NOMO-1 (cell line): ENCODE measurements around the gene CAD.
"Not testable (repeated sequence)": the region's sequence is repeated elsewhere in the genome, so short reads cannot be mapped to it uniquely, and the experiment has no call there.

Experiments used
- DNase-seq, 2 experiments: peaks; one replicate each; lab custom pipeline; 2025; ENCODE audit not compliant: unreplicated experiment in 2 of 2; lab: John Stamatoyannopoulos, UW

Gene CAD

DNA sequence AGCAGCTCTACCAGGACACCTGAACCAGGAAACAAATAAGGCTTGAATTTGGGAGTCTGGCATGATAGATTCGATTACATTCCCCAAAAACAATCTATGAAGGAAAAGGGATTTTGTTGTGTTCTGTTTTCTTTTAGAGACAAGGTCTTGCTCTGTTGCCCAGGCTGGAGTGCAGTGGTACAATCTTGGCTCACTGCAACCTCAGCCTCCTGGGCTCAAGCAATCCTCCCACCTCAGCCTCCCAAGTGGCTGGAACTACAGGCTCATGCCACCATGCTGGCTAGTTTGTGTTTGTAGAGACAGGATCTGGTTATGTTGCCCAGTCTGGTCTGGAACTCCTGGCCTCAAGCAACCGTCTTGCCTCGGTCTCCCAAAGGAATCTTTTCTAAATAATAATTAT is 19.1 kb upstream of the CAD start:
- DNase-seq = not testable (repeated sequence)

DNA sequence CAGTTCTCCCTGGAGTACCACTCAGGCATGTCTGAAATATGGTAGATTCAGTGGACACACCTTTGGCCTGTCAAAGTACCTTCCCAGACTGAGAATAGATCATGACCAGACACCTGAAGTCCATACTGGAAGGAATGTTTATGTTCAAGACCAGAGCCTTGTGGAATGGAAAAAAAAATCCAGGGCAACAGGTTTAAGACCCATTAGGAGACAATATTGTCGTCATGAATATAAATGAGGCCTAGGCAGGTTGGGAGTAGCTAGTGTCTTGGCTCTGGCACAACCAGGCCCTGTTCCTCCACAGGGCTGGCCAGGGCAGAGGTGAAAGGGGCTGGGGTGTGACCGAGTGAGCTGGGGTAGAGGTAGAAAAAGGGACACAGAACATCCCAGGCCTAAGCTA is 18.5 kb upstream of the CAD start:
- DNase-seq = no peak

GRCh38 chr2:27199241-27199640 is 17.9 kb upstream of the CAD start:
- DNase-seq = no peak

- DNase-seq = no peak
These were observed 15.5 kb upstream of the CAD start for GRCh38 chr2:27201675-27202074.

- DNase-seq = no peak
These were observed 14.3 kb upstream of the CAD start for GRCh38 chr2:27202854-27203253.

GRCh38 chr2:27203741-27204140 is 13.4 kb upstream of the CAD start:
- DNase-seq = no peak

DNA sequence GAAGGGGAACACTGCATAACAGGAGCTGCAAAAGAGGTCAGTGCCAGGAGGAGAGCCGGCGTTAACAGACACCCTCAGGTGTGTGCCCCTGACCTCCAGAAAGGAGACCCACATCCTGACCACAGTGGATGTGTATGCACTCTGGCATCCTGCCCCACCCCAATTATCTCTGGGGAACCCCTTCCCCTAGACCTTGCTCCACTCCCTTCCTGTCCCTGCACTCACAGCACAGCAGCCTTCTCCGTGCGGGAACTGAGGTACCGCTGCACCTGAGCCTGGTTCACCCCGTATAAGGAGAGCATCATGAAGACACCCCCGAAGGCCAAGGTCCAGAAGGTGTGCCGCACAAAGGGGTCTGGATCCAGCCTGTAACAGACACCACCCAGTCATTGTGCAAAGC is 12.6 kb upstream of the CAD start:
- no peak for DNase-seq

DNA sequence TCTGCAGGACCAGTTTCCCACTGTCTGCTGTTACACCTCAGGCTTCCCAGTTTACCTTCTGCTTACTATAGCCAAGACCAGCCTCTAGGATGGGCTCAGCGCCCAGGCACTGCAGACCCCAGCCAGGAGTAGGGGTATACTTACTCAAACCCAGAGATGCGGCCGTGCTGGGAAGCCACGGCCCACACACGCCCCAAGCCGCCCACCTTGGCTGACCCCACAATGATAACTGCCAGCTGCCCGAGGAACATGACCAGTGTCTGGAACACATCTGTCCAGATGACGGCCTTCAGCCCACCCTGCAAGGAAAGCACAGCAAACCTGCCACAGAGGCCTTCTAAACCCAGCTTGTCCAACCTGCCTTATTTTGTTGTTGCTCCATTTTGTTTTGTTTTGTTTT is 12.0 kb upstream of the CAD start:
- no peak for DNase-seq

- no peak for DNase-seq
These were observed 10.8 kb upstream of the CAD start for GRCh38 chr2:27206346-27206745.

DNA sequence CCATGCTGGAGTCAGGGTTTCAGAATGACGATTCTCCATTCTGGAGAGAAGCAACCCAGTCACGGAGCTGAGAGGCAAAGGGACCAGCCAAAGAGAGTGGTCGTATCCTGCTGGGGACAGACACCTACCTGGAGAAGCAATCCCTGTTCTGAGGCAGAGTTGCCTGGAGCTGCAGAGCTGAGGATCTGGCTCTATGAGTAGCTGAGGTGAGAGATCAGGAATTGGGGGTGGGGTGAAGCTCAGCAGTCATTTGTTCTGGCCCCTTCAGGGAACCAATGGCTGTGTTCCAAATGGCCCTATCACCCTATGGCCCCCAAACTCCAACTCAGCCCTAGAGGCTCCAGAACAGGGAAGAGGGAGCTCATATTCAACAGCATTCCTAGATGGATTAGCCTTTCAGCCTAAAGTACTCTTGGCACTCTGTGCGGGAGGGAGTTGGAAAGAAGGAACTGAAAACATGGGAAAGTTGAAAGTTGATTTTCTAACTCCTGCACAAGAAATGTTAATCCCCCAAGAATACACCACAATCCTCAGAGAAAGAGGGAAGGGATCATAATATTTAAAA is 8.6 kb upstream of the CAD start:
- DNase-seq = no peak

DNA sequence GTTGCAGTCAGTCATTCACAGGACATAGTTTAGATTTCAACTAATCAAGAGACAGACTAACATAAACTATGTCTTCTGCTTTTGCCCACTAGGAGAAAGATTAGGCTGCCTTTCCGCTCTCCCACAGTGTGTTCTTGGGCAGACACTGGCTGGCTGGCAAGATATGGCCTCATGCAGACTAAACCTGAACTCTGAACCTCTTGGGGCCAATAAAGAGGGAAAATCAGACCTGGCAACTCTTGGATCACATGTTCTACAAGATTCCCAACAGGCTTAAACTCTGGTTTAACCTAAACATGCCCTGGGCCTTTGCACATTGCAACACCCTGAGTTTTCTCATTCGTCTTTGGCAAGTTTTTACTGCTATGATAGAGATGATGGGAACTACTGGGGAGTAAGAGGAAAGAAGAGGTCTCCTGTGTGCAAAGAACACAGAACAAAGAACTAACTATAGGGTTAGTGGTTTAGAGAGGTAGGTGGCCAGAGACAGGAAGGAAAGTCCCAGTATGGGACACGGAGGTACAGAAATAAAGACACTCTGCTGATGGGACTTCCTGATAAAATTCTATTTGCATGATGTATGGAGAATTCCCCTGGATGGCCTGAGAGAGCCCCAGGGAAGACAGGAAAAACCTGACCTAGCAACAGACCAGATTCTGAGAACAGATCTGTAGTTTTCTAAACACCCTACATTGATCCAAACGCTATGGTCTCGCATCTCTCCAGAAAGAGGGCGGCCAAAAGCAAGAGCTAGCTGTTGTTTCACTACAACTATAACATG is 7.4 kb upstream of the CAD start:
- DNase-seq = no peak

- DNase-seq = peak in 1 of 2 experiments; percentile 12
These were observed 5.8 kb upstream of the CAD start for GRCh38 chr2:27211241-27211942.

DNA sequence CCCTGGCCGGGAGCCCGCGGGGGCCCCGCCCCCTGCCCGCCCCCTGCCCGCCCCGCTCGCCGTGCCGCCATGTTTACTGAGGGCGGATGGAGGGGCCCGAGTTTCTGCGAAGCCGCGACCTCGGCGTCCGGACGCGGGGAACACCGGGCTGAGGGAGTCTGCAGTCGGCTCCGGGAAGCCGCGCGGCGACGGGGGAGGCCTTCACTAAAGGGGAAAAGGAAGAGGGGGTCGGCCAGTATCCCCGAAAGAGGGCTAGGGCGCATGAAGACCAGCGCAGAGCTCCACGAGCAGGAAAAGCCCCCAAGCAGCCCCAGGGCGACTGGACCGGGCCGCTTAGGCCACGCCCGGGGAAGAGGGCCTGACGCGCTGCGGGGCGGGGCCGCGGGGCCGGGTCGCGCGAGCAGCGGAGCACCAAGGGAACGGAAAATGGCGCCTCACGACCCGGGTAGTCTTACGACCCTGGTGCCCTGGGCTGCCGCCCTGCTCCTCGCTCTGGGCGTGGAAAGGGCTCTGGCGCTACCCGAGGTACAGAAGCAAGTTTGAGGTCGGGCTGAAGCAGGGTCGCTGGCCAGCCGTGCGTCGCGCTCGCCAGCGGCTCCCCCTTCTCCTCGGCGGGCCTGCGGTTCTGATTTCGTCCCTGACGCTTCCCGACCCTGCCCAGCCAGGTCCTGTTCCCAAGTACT is 5.1 kb upstream of the CAD start, which contains the start of the genes ATRAID and SLC5A6:
TSS of gene ATRAID (plus strand) at position 99 of the 683 bp plus-strand sequence. CDS start at position 427, 328 bp downstream.
TSS of gene SLC5A6 (minus strand) at position 326 of the 683 bp plus-strand sequence. CDS start 4,618 bp downstream, outside the sequence.
- peak; percentile 83 to 93 for DNase-seq

DNA sequence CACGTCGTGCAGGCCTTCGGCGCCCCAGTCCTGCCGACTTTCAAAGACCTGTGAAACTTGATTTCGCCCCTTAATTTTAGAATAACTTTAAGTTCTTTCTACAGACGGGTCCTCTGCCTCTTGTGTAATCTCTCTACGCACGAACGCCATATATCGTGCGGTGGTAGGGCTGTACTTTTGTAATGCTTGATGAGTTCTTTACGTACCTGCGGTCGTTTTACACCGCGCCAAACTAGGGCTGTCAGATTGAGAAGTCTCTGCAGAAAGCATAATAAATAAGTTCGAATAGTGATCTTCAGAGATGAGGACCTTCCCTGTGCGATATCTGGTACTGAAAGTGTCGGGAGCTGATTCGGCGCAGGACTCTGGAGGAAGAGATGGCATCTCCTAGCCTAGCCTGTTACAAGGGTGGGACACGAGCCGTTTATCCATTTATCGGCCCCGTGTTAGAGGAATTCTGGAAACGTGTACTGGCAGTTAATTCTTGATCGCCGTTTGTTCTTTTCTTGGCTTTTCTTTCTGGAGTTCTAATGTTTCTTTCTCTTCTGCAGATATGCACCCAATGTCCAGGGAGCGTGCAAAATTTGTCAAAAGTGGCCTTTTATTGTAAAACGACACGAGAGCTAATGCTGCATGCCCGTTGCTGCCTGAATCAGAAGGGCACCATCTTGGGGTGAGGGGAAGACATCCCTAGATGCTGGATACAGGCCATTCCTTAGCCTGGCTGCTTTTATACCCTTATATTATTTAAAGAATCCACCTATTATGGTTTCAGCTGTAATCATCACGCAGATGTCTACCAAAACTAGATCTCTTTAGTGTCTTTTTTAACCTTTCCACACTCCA is 4.3 kb upstream of the CAD start:
- DNase-seq = peak; percentile 63 to 68

- no peak for DNase-seq
These were observed 2.2 kb upstream of the CAD start for GRCh38 chr2:27214941-27215340.

DNA sequence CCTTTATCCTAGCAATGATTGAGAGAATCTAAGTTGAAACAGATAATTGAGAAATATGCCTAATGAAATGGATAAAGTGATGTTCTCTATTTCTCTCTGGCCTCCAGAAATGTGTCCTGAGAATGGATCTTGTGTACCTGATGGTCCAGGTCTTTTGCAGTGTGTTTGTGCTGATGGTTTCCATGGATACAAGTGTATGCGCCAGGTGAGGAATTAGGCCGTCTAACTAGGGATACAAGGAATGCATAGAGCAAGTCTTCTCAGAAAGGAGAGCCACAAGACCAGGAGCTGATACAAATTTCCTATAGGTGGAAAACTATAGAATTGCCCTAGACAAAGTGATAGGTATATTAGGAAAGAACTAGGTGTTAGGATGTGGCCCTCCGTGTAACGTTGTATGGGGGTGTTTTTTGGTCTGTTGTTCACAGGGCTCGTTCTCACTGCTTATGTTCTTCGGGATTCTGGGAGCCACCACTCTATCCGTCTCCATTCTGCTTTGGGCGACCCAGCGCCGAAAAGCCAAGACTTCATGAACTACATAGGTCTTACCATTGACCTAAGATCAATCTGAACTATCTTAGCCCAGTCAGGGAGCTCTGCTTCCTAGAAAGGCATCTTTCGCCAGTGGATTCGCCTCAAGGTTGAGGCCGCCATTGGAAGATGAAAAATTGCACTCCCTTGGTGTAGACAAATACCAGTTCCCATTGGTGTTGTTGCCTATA is 592 bp upstream of the CAD start:
- no peak for DNase-seq

GRCh38 chr2:27218614-27219013 is 1.4 kb downstream of the CAD start:
- no peak for DNase-seq

- DNase-seq = no peak
These were observed 1.9 kb downstream of the CAD start for GRCh38 chr2:27219091-27219490.

- no peak for DNase-seq
These were observed 2.9 kb downstream of the CAD start for GRCh38 chr2:27220091-27220490.

- no peak for DNase-seq
These were observed 4.0 kb downstream of the CAD start for GRCh38 chr2:27221166-27221565.
